ENCODE results near the gene USP22.

Gene USP22

DNA sequence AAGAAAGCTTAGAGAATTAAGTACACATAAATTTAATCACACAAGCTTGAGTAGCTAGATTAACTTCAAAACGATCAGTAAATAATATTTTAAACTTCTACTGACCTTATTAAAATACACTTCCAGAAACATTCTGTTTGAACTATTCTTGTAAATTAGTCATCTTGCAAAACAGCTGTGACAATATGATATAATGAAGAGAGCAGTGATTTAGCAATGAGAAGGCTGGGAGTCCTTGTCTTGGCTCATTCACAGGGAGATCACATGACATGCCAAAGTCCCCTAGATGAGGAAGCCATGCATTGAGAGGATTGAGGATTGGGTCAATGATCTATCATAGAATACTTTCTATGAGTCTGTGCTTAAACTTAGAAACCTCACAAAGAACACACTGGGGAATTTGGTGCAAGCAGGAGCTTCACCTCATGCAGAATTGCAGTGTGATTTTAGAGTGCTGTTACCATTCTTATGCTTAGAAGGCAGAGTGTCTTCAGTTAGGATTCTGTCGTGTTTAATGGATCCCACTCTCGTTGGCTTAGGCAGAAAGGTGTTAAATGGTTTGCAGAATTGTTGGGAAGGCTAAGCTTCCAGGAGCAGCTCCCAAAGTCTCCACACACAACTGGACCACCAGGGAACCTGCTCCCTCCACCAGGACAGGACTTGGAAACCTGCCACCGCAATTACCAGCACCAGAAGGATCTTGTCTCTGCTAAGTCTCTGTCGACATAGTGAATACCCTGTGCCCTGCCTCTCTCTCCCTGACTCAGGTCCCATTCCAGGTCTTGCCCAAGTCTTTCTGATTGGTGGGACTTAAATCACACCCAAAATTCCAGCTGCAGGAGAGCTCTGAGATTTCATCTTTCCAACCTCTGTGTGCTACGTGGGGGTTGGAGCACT is 87.1 kb downstream of the USP22 start:
- no peak for FAIRE-seq
- no peak for DNase-seq (ENCODE audit: insufficient read length)
- TF ChIP-seq TAF1 (IDR thresholded peaks at IDR 0.05; ENCODE audit: borderline replicate concordance, low read depth, low read length) (no peak), POLR2AphosphoS5 (IDR thresholded peaks at IDR 0.05; ENCODE audit: low read depth, low read length) (no peak), POLR2A (IDR thresholded peaks at IDR 0.05; ENCODE audit: low read depth, low read length) (no peak)

GRCh38 chr17:20954794-20955193 is 88.0 kb downstream of the USP22 start:
- TF ChIP-seq TAF1 (IDR thresholded peaks at IDR 0.05; ENCODE audit: borderline replicate concordance, low read depth, low read length): no peak
- no peak for TF ChIP-seq POLR2A (IDR thresholded peaks at IDR 0.05; ENCODE audit: low read depth, low read length)
- TF ChIP-seq POLR2AphosphoS5 (IDR thresholded peaks at IDR 0.05; ENCODE audit: low read depth, low read length): no peak
- FAIRE-seq (no peak), DNase-seq (ENCODE audit: insufficient read length) (no peak)

GRCh38 chr17:20952183-20952582 is 90.6 kb downstream of the USP22 start:
- FAIRE-seq (no peak), DNase-seq (ENCODE audit: insufficient read length) (no peak)
- TF ChIP-seq POLR2A (IDR thresholded peaks at IDR 0.05; ENCODE audit: low read depth, low read length): no peak
- no peak for TF ChIP-seq POLR2AphosphoS5 (IDR thresholded peaks at IDR 0.05; ENCODE audit: low read depth, low read length)
- TF ChIP-seq TAF1 (IDR thresholded peaks at IDR 0.05; ENCODE audit: borderline replicate concordance, low read depth, low read length): no peak

Measured in GM12892 (cell line).